Measurements from ENCODE around the gene ZNF37A. TPM values are rescaled to one million over a fixed set of nuclear protein-coding genes. Genes with fewer than 3 reads are reported as not detected.
"Not testable (repeated sequence)": the region's sequence is repeated elsewhere in the genome, so short reads cannot be mapped to it uniquely, and the experiment has no call there.

ZNF37A gene
- total RNA-seq, 4 donors from 2014 or later: 10.3 to 32.2 (median 16.7) TPM

DNA sequence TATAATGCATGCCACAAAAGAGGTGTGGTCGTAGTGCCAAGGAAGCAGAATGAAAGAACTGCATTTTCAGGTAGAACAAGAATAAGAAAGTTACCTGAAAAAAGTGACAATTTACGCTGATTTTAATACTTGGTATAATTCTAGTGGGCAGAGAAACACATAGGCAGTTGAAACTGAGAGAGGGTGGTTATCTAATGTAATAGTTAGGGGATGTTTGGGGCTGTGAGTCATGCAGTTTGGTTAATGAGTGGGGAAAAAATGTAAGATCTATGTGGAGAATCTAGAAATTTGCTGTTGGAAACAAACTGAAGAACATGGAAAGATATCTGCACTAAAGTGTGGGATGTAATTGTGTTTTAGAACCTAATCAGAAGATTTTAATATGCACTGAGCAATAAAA lies 33.7 kb downstream of the ZNF37A start:
- TF ChIP-seq, protein P1, sequence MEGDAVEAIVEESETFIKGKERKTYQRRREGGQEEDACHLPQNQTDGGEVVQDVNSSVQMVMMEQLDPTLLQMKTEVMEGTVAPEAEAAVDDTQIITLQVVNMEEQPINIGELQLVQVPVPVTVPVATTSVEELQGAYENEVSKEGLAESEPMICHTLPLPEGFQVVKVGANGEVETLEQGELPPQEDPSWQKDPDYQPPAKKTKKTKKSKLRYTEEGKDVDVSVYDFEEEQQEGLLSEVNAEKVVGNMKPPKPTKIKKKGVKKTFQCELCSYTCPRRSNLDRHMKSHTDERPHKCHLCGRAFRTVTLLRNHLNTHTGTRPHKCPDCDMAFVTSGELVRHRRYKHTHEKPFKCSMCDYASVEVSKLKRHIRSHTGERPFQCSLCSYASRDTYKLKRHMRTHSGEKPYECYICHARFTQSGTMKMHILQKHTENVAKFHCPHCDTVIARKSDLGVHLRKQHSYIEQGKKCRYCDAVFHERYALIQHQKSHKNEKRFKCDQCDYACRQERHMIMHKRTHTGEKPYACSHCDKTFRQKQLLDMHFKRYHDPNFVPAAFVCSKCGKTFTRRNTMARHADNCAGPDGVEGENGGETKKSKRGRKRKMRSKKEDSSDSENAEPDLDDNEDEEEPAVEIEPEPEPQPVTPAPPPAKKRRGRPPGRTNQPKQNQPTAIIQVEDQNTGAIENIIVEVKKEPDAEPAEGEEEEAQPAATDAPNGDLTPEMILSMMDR (IDR thresholded peaks at IDR 0.05): no peak
- TF ChIP-seq POLR2A (IDR thresholded peaks at IDR 0.05): no peak
- Histone ChIP-seq H3K27ac (no peak overlapping the region), H3K4me1 (no peaks in the 10 kb centered on the region), H3K27me3 (no peaks in the 10 kb centered on the region), H3K9me3 (peaks cover 0 to 55% (median 7%) of the 10 kb centered on the region in 4 donors), H3K36me3 (no peaks in the 10 kb centered on the region), H3K4me3 (no peak overlapping the region)
- no peak for DNase-seq

- no peaks in the 10 kb centered on the region for H3K9me3 ChIP-seq
Observed at GRCh38 chr10:38143587-38143986, 49.5 kb downstream of the ZNF37A start.

GRCh38 chr10:38146579-38147333 lies 52.6 kb downstream of the ZNF37A start:
- H3K27me3 ChIP-seq: no peaks in the 10 kb centered on the region
- no peaks in the 10 kb centered on the region for H3K4me1 ChIP-seq
- no peak overlapping the region for H3K27ac ChIP-seq
- TF ChIP-seq, protein P1 (IDR thresholded peaks at IDR 0.05): no peak
- TF ChIP-seq POLR2A (IDR thresholded peaks at IDR 0.05): no peak
- no peaks in the 10 kb centered on the region for H3K36me3 ChIP-seq
- peaks cover 0 to 2% (median 0%) of the 10 kb centered on the region in 4 donors for H3K9me3 ChIP-seq
- H3K4me3 ChIP-seq: no peak overlapping the region
- no peak for DNase-seq

More at GRCh38 chr10:38143587-38143986, 49.5 kb downstream of the ZNF37A start:
- no peak overlapping the region for H3K27ac ChIP-seq
- H3K36me3 ChIP-seq: no peaks in the 10 kb centered on the region
- H3K27me3 ChIP-seq: no peaks in the 10 kb centered on the region
- DNase-seq: no peak
- no peaks in the 10 kb centered on the region for H3K4me1 ChIP-seq
- no peak overlapping the region for H3K4me3 ChIP-seq
- TF ChIP-seq POLR2A (IDR thresholded peaks at IDR 0.05): no peak
- TF ChIP-seq, protein P1 (IDR thresholded peaks at IDR 0.05): no peak

DNA sequence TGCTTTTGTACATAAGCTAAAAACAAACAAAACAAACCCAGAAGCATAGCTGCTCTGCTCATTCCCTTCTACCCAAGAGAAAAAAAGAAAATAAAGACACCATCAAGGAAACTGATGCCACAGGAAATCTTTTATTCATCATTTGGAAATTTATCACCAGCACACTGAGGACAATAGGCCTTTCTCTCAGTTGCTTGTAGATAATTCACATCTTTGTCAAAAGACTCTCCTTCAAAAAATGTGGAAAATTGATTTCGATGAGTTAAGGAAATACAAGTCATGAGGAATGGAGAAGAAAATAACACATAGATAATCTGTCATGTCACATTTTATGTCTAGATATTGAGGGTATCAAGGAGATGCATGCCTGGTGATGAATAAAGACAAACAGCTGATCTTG lies 53.5 kb downstream of the ZNF37A start:
- no peak for TF ChIP-seq POLR2A (IDR thresholded peaks at IDR 0.05)
- TF ChIP-seq, protein P1 (IDR thresholded peaks at IDR 0.05): no peak
- peaks cover 0 to 2% (median 0%) of the 10 kb centered on the region in 4 donors for H3K9me3 ChIP-seq
- no peaks in the 10 kb centered on the region for H3K4me1 ChIP-seq
- no peak for DNase-seq
- no peaks in the 10 kb centered on the region for H3K36me3 ChIP-seq
- H3K27me3 ChIP-seq: no peaks in the 10 kb centered on the region
- no peak overlapping the region for H3K27ac ChIP-seq
- H3K4me3 ChIP-seq: no peak overlapping the region

GRCh38 chr10:38150891-38151463 lies 56.8 kb downstream of the ZNF37A start:
- H3K4me1 ChIP-seq, H3K4me3 ChIP-seq, H3K36me3 ChIP-seq, DNase-seq, H3K9me3 ChIP-seq, H3K27me3 ChIP-seq, H3K27ac ChIP-seq: not testable (repeated sequence)

Measured in Peyer's patch (tissue), 4 donors.